H1 (cell line): Measurements from ENCODE around the gene TP63. TPM values are rescaled to one million over a fixed set of nuclear protein-coding genes. Genes with fewer than 3 reads are reported as not detected.

ENCODE experiments used
- ASH2L ChIP-seq: fragments of 200-600, 300-600 bp; sonication (generic); IDR thresholded peaks from one replicate; pipeline ENCODE4 v1.7.1; 2017; ENCODE audit warnings: low read length
- EP300 ChIP-seq, 2 experiments: IDR thresholded peaks; 1 replicate in 1 of 2; 2 replicates in 1 of 2; pipeline ENCODE4 v1.6.1; 2011 to 2012; ENCODE audit warnings: low read depth in 2 of 2, low read length in 2 of 2, mild to moderate bottlenecking in 2 of 2, borderline replicate concordance in 1 of 2, inconsistent platforms in 1 of 2, moderate library complexity in 1 of 2
- MAX ChIP-seq: IDR thresholded peaks from 2 replicates; pipeline ENCODE4 v1.6.1; 2012; ENCODE audit warnings: inconsistent platforms
- RBBP5 ChIP-seq: IDR thresholded peaks from 2 replicates; pipeline ENCODE4 v1.7.1; 2012; ENCODE audit warnings: low read depth, mild to moderate bottlenecking, inconsistent platforms, low read length, moderate library complexity, borderline replicate concordance
- SUZ12 ChIP-seq: fragments of 200-600 bp; sonication (generic); IDR thresholded peaks from 2 replicates; pipeline ENCODE4 v1.6.1; 2012; ENCODE audit warnings: mild to moderate bottlenecking, inconsistent platforms, low read length, moderate library complexity, mixed read lengths
- polyA plus RNA-seq, 7 experiments: library from polyadenylated mRNA; depleted of rRNA in 3 of 7; stranded (reverse) in 5 of 7; unstranded in 2 of 7; fragments of >200 nt in 5 of 7; fragments of 200-250 nt in 2 of 7; gene quantifications; 1 replicate in 5 of 7; 2 replicates in 1 of 7; 4 replicates in 1 of 7; pipeline versions ENCODE4 v1.2.1 to v1.2.3, GENCODE V29; 2011 to 2013; ENCODE audit warnings: missing spikeins in 2 of 7, mixed read lengths in 2 of 7
- total RNA-seq: library from RNA; stranded (reverse); fragmentation: NEBNext Ultra II Directional; extraction: Animal tissue kit (Norgen Biotek cat#: 25700); gene quantifications from 2 replicates; pipeline ENCODE4 v1.2.1, GENCODE V29; 2021

TP63 gene
- total and polyA plus RNA-seq, 2 of the 8 experiments (the other 6 are each of a cell fraction or from before 2014, with no cell fraction given) = not detected

- TF ChIP-seq RBBP5 (no peak), ASH2L (no peak), MAX (no peak), EP300 (IDR thresholded peaks at IDR 0.05; ENCODE audit: borderline replicate concordance in 1 of 2, low read depth in 2 of 2, low read length in 2 of 2) (no peak), SUZ12 (no peak)
- TF ChIP-seq, all 59 proteins: peak for 0
Measured at GRCh38 chr3:189911001-189911400, 279.8 kb downstream of the TP63 start (continued).
